ENCODE measurements around the gene PSMB4.
"Not testable (repeated sequence)": the region's sequence is repeated elsewhere in the genome, so short reads cannot be mapped to it uniquely, and the experiment has no call there.

DNA sequence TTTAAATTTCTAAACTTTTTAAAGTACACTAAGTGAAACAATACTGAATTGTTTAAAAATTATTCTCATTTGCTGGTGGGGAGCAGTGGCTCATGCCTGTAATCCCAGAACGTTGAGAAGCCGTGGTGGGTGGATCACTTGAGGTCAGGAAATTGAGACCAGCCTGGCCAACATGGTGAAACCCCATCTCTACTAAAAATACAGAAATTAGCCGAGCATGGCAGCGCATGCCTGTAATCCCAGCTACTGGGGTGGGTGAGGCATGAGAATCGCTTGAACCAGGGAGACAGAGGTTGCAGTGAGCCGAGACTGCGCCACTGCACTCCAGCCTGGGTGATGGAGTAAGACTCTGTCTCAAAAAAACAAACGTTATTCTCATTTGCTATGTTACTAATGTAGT lies 38.0 kb downstream of the PSMB4 start:
- TF ChIP-seq, protein P1, sequence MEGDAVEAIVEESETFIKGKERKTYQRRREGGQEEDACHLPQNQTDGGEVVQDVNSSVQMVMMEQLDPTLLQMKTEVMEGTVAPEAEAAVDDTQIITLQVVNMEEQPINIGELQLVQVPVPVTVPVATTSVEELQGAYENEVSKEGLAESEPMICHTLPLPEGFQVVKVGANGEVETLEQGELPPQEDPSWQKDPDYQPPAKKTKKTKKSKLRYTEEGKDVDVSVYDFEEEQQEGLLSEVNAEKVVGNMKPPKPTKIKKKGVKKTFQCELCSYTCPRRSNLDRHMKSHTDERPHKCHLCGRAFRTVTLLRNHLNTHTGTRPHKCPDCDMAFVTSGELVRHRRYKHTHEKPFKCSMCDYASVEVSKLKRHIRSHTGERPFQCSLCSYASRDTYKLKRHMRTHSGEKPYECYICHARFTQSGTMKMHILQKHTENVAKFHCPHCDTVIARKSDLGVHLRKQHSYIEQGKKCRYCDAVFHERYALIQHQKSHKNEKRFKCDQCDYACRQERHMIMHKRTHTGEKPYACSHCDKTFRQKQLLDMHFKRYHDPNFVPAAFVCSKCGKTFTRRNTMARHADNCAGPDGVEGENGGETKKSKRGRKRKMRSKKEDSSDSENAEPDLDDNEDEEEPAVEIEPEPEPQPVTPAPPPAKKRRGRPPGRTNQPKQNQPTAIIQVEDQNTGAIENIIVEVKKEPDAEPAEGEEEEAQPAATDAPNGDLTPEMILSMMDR (conservative IDR thresholded peaks at IDR 0.05), result not testable (repeated sequence)
- TF ChIP-seq EZH2 (IDR thresholded peaks at IDR 0.05; ENCODE audit: low read depth), result not testable (repeated sequence)
